Mucosa of descending colon (tissue), 3 donors: ENCODE measurements around the gene GRAMD4. TPM values are rescaled to one million over a fixed set of nuclear protein-coding genes. Genes with fewer than 3 reads are reported as not detected.

ENCODE experiments used
- ATAC-seq: fragments of 200-7000 bp; cut with Tn5 transposase; one replicate; pipeline ENCODE4 v1.9.1; 2020; ENCODE audit warnings: mild to moderate bottlenecking, moderate library complexity
- DNase-seq, 3 donors: peaks; one replicate each; pipeline ENCODE4 v3.0.0-alpha.2; 2020
- H3K36me3 ChIP-seq: fragments of 200-600 bp; one replicate; pipeline ENCODE4 v1.8.0; 2021; ENCODE audit warnings: low read depth, mild to moderate bottlenecking
- H3K4me1 ChIP-seq: fragments of 200-600 bp; one replicate; pipeline ENCODE4 v1.8.0; 2021; ENCODE audit warnings: low read depth, mild to moderate bottlenecking
- H3K4me3 ChIP-seq: fragments of 200-600 bp; one replicate; pipeline ENCODE4 v1.8.0; 2021; ENCODE audit warnings: mild to moderate bottlenecking
- H3K9me3 ChIP-seq: fragments of 200-600 bp; one replicate; pipeline ENCODE4 v1.8.0; 2021; ENCODE audit warnings: mild to moderate bottlenecking
- intact Hi-C, 2 donors: fragments of 100-400 bp; cut with DNase I in 1 of 2; cut with micrococcal nuclease in 1 of 2; formaldehyde crosslinking; loops; one replicate each; pipeline versions ENCODE4 v1.11.0 to v1.11.1; 2022; cut with DNase I, micrococcal nuclease
- total RNA-seq, 3 donors: library from RNA; stranded (reverse); fragmentation: NEBNext Ultra II Directional in 2 of 3; extraction: Animal tissue kit (Norgen Biotek cat#: 25700) in 2 of 3; gene quantifications; one replicate each; pipeline versions ENCODE4 v1.2.1 to v1.2.4, GENCODE V29; 2021 to 2023
- TF ChIP-seq, protein P1 (sequence below): fragments of 200-600 bp; IDR thresholded peaks from one replicate; pipeline ENCODE4 v1.8.0; 2022; ENCODE audit warnings: antibody characterized with exemption, mild to moderate bottlenecking
- donor health status: DM: no; HTN: no; CAD: no; lungs with moderate emphysema.
- donor health status: DM: no; HTN: no; CAD: no.
- donor health status: DM: no; HTN: yes; CAD: no.

The GRAMD4 gene
- total RNA-seq, 3 donors from 2014 or later: 114 to 203 (median 197) TPM

- Histone ChIP-seq H3K4me3 (no peak overlapping the region), H3K9me3 (no peaks in the 10 kb centered on the region), H3K4me1 (peaks cover 82% of the 10 kb centered on the region), H3K36me3 (no peaks in the 10 kb centered on the region)
- intact Hi-C loops: no loop called here
- DNase-seq (peak; percentile 66 to 79 (median 74)), ATAC-seq (peak; percentile 42)
- TF ChIP-seq, protein P1, sequence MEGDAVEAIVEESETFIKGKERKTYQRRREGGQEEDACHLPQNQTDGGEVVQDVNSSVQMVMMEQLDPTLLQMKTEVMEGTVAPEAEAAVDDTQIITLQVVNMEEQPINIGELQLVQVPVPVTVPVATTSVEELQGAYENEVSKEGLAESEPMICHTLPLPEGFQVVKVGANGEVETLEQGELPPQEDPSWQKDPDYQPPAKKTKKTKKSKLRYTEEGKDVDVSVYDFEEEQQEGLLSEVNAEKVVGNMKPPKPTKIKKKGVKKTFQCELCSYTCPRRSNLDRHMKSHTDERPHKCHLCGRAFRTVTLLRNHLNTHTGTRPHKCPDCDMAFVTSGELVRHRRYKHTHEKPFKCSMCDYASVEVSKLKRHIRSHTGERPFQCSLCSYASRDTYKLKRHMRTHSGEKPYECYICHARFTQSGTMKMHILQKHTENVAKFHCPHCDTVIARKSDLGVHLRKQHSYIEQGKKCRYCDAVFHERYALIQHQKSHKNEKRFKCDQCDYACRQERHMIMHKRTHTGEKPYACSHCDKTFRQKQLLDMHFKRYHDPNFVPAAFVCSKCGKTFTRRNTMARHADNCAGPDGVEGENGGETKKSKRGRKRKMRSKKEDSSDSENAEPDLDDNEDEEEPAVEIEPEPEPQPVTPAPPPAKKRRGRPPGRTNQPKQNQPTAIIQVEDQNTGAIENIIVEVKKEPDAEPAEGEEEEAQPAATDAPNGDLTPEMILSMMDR: no peak
Observed at GRCh38 chr22:46581538-46582244, 38.5 kb upstream of the GRAMD4 start.

DNA sequence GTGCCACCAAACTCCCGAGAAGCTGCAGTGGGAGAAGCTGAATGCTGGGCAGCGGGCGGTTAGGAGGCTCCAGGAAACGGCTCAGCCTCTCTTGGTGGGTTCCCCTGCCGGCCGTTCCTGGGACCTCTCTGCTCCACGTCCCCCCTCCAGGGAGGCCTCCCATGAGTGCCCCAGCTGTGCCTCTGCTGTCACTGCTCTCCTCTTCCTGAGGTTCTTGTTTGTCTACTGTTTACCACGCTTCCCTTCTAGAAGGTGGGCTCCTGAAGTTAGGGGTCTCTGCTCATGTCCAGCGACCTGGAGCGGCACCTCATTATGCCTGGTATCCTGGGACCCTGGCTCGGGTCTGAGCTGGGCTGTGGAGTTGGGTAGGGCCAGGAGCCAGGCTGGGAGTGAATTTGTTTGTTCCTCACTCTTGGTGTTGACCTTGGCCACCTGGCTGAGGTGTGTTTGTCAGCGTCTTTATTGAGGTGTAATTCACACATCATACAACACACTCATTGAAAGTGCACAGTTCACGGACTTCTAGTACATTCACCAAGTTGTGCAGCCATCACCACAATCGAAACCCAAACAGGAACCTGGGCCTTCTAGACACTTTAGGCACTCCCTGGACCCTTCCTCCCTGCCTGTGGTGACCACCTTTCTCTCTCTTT lies 37.8 kb upstream of the GRAMD4 start:
- Histone ChIP-seq H3K4me1 (peaks cover 88% of the 10 kb centered on the region), H3K4me3 (no peak overlapping the region), H3K9me3 (no peaks in the 10 kb centered on the region), H3K36me3 (no peaks in the 10 kb centered on the region)
- peak; percentile 72 to 83 (median 77) for DNase-seq
- ATAC-seq: peak; percentile 69
- intact Hi-C loops: no loop called here
- TF ChIP-seq, protein P1: no peak

DNA sequence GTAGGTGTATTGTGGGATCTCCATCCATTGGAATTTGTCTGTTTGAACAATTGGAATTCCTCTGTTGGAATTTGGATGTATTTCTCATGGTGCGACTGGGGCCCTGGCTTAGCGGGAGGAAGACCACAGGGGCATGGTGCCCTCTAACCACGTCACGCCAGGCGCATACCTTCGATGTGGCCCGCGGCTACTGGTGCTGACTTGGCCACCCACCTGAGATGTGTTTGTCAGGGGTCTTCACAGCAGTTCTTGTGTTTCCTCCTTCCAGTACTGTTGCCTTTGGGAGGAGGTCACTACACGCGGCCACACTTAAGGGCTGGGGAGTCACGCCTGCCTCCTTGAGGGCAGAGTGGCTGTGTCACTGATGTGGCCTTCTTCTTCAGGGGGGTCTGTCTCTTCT lies 36.6 kb upstream of the GRAMD4 start:
- Histone ChIP-seq H3K4me3 (no peak overlapping the region), H3K36me3 (no peaks in the 10 kb centered on the region), H3K9me3 (no peaks in the 10 kb centered on the region), H3K4me1 (peaks cover 93% of the 10 kb centered on the region)
- TF ChIP-seq, protein P1: no peak
- DNase-seq (peak in 2 of 3 donors; percentile 27 to 46), ATAC-seq (no peak)
- intact Hi-C loops: no loop called here

- intact Hi-C loops: no loop called here
- no peak for ATAC-seq
- peaks cover 86% of the 10 kb centered on the region for H3K4me1 ChIP-seq
- TF ChIP-seq, protein P1: no peak
- no peaks in the 10 kb centered on the region for H3K9me3 ChIP-seq
- DNase-seq: peak; percentile 12 to 51 (median 32)
- H3K36me3 ChIP-seq: no peaks in the 10 kb centered on the region
- H3K4me3 ChIP-seq: no peak overlapping the region
Observed at GRCh38 chr22:46584081-46584921, 35.9 kb upstream of the GRAMD4 start.

DNA sequence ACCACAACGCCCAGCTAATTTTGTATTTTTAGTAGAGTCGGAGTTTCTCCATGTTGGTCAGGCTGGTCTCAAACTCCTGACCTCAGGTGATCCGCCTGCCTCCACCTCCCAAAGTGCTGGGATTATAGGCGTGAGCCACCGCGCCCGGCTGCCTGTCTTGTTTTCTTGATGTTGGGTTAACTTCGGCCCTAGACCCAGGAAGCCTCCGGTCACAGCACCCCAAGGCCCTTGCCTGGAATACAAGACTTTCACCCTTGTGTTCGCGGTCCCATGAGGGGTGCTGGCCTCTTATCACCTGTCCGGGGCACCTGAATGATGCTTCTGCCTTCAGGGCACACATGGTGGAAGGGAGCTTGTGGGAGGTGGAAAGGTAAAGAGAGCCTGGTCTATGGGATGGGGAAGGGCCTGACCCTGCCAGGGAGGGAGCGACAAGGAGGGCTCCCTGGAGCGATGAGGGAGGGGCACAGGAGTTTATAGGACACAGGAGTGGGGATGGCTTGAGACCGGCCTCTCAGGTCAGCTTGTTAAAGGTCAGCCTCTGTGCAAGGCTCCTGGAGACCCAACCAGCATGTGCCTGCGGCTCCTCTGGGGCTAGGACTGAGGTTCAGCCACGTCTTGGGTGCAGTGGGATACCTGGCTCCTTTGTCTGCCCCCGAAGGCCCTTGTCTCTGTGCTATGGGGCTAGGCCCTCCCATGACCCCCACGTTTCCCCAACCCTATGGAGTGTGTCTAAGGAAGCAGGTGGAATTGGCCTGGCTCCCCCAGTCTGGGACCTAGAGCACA lies 34.7 kb upstream of the GRAMD4 start:
- intact Hi-C loops: no loop called here
- Histone ChIP-seq H3K4me1 (peaks cover 74% of the 10 kb centered on the region), H3K9me3 (no peaks in the 10 kb centered on the region), H3K4me3 (no peak overlapping the region), H3K36me3 (no peaks in the 10 kb centered on the region)
- TF ChIP-seq, protein P1: no peak
- DNase-seq (peak; percentile 21 to 51 (median 33)), ATAC-seq (no peak)
